Smooth muscle cell (in vitro differentiated cells): ENCODE data around the gene TERB1. TPM values are rescaled to one million over a fixed set of nuclear protein-coding genes. Genes with fewer than 3 reads are reported as not detected.
A peak's percentile ranks its signal among the peaks of the same experiment; 100 is the strongest.

Source experiments
- DNase-seq: peaks from one replicate; lab custom pipeline; 2025; ENCODE audit not compliant: unreplicated experiment; lab: John Stamatoyannopoulos, UW
- H2AFZ ChIP-seq: fragments of 200-600 bp; sonication (generic); 2 replicates; pipeline ENCODE4 v1.6.0; 2016; ENCODE audit warnings: antibody characterized with exemption, low read depth, mild to moderate bottlenecking
- H3F3A ChIP-seq: fragments of 200-600 bp; sonication (generic); 2 replicates; pipeline ENCODE4 v1.6.0; 2017; ENCODE audit warnings: antibody characterized with exemption, low read depth
- H3K27ac ChIP-seq: fragments of 200-600 bp; sonication (generic); 2 replicates; pipeline ENCODE4 v1.5.1; 2016; ENCODE audit warnings: low read depth, mild to moderate bottlenecking
- H3K27me3 ChIP-seq: fragments of 200-600 bp; sonication (generic); 2 replicates; pipeline ENCODE4 v1.6.1; 2016; ENCODE audit warnings: low read depth, mild to moderate bottlenecking
- H3K36me3 ChIP-seq: fragments of 200-600 bp; sonication (generic); 2 replicates; pipeline ENCODE4 v1.5.1; 2016; ENCODE audit warnings: low read depth
- H3K4me1 ChIP-seq: fragments of 200-600 bp; sonication (generic); 2 replicates; pipeline ENCODE4 v1.5.1; 2016; ENCODE audit warnings: low read depth
- H3K4me2 ChIP-seq: fragments of 200-600 bp; sonication (generic); 2 replicates; pipeline ENCODE4 v1.6.0; 2016; ENCODE audit warnings: mild to moderate bottlenecking
- H3K4me3 ChIP-seq: fragments of 200-600 bp; sonication (generic); 2 replicates; pipeline ENCODE4 v1.5.1; 2016; ENCODE audit warnings: mild to moderate bottlenecking
- H3K79me2 ChIP-seq: fragments of 200-600 bp; sonication (generic); 2 replicates; pipeline ENCODE4 v1.6.0; 2016; ENCODE audit warnings: low read depth, mild to moderate bottlenecking
- H3K9ac ChIP-seq: fragments of 200-600 bp; sonication (generic); 2 replicates; pipeline ENCODE4 v1.6.0; 2016; ENCODE audit warnings: low read depth
- H3K9me3 ChIP-seq: fragments of 200-600 bp; sonication (generic); replicated peaks from 2 replicates; pipeline ENCODE4 v1.5.1; 2016; ENCODE audit warnings: low read depth
- H4K20me1 ChIP-seq: fragments of 200-600 bp; sonication (generic); 2 replicates; pipeline ENCODE4 v1.6.0; 2016; ENCODE audit warnings: low read depth
- WGBS: methylation state at CpG from one replicate; pipeline ENCODE4 v1.1.7; 2016; ENCODE audit warnings: low lambda C conversion rate; 5-methylcytosine and 5-hydroxymethylcytosine counted together
- polyA plus RNA-seq: library from polyadenylated mRNA; unstranded; fragments of >200 nt; fragmentation: Nextera tagmentation; extraction: Ambion mirVana; gene quantifications from 2 replicates; pipeline ENCODE4 v1.2.1, GENCODE V29; 2016
- total RNA-seq: library from RNA; depleted of rRNA; stranded (reverse); fragments of >200 nt; gene quantifications from 2 replicates; pipeline ENCODE4 v1.2.3, GENCODE V29; 2014
- TF ChIP-seq, protein P1 (sequence below): fragments of 200-600 bp; sonication (generic); IDR thresholded peaks from 2 replicates; pipeline ENCODE4 v1.5.1; 2017; ENCODE audit warnings: borderline replicate concordance, mild to moderate bottlenecking, antibody characterized with exemption; ENCODE audit not compliant: insufficient read depth, poor library complexity, severe bottlenecking

The TERB1 gene
- total and polyA plus RNA-seq, 2 experiments from 2014 or later, result not detected

DNA sequence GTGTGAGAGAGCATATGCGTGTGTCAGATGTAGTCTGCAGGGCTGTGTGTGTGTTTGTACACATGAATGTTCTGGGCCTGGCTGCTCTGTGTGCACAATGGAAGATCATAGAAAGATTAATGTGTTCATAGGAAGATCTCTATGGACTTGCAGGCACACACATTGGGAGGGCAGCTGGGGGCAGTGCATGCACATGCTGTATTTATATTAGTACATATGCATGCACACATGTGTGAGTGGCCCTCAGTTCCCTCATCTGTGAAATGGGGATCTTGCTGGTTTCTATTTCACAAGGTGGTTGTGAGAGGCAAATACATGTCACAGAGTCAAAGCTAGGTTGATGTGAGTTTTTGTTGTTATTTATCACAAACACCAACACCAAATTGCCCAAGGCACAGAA is 44.9 kb upstream of the TERB1 start:
- Histone ChIP-seq H4K20me1 (no peaks in the 10 kb centered on the region), H3K4me3 (no peak overlapping the region), H3F3A (no peaks in the 10 kb centered on the region), H3K27ac (no peak overlapping the region), H3K9me3 (no peaks in the 10 kb centered on the region), H3K79me2 (no peaks in the 10 kb centered on the region), H2AFZ (no peak overlapping the region), H3K27me3 (peaks cover 76% of the 10 kb centered on the region), H3K36me3 (no peaks in the 10 kb centered on the region), H3K9ac (no peak overlapping the region), H3K4me1 (no peaks in the 10 kb centered on the region), H3K4me2 (no peak overlapping the region)
- DNase-seq, result no peak
- TF ChIP-seq, protein P1, sequence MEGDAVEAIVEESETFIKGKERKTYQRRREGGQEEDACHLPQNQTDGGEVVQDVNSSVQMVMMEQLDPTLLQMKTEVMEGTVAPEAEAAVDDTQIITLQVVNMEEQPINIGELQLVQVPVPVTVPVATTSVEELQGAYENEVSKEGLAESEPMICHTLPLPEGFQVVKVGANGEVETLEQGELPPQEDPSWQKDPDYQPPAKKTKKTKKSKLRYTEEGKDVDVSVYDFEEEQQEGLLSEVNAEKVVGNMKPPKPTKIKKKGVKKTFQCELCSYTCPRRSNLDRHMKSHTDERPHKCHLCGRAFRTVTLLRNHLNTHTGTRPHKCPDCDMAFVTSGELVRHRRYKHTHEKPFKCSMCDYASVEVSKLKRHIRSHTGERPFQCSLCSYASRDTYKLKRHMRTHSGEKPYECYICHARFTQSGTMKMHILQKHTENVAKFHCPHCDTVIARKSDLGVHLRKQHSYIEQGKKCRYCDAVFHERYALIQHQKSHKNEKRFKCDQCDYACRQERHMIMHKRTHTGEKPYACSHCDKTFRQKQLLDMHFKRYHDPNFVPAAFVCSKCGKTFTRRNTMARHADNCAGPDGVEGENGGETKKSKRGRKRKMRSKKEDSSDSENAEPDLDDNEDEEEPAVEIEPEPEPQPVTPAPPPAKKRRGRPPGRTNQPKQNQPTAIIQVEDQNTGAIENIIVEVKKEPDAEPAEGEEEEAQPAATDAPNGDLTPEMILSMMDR, result no peak
- WGBS, result 82% methylated on average over 1 of the region's 1 CpG

DNA sequence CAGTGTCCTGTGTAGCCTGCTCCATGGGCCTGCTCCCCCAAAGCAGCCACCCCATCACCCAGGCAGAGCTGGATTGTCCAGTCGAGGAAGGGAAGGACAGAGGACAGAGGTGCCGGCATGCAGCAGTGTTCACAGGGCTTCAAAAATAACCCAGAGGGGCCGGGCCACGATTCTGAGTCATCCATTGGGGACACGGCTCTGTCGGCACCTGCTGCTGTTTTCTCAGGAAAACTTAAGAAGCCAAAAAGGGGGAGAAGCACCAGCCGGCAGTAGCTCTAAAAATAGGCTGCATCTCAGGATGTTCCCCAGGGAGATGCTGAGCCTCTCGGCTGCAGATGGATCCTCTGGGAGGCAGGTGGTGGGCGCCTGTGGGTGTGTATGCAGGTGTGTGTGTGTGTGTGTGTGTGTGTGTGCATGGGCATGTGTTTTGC is 44.4 kb upstream of the TERB1 start:
- Histone ChIP-seq H3K4me2 (no peak overlapping the region), H3F3A (no peaks in the 10 kb centered on the region), H3K36me3 (no peaks in the 10 kb centered on the region), H3K4me3 (no peak overlapping the region), H4K20me1 (no peaks in the 10 kb centered on the region), H3K79me2 (no peaks in the 10 kb centered on the region), H3K9me3 (no peaks in the 10 kb centered on the region), H2AFZ (no peak overlapping the region), H3K9ac (no peak overlapping the region), H3K27ac (no peak overlapping the region), H3K4me1 (no peaks in the 10 kb centered on the region), H3K27me3 (peaks cover 80% of the 10 kb centered on the region)
- DNase-seq, result no peak
- TF ChIP-seq, protein P1, result no peak
- 67% methylated on average over 9 of the region's 9 CpGs for WGBS

DNA sequence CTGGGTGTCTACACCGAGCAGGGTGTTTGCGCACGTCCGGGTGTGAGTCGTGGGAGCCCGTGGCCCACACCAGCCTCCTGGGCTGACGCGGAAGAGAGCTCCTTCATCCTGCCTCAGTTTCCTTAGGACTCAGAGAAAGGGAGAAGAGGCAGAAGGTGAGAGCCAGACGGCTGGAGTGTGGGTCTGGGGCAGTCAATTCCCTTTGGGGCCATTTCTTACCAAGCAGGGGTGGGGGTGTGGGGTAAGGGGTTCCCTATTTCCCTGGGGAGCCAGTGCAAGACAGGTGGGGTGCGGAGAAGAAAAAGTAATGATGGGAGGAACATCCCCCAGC is 43.7 kb upstream of the TERB1 start:
- Histone ChIP-seq H3K4me3 (peak overlapping the region; percentile 50), H3F3A (no peaks in the 10 kb centered on the region), H3K9me3 (no peaks in the 10 kb centered on the region), H3K27ac (no peak overlapping the region), H3K79me2 (no peaks in the 10 kb centered on the region), H3K4me1 (no peaks in the 10 kb centered on the region), H2AFZ (no peak overlapping the region), H3K4me2 (peak overlapping the region; percentile 94), H3K9ac (no peak overlapping the region), H3K27me3 (peaks cover 87% of the 10 kb centered on the region), H4K20me1 (no peaks in the 10 kb centered on the region), H3K36me3 (no peaks in the 10 kb centered on the region)
- 44% methylated on average over 10 of the region's 10 CpGs for WGBS
- TF ChIP-seq, protein P1, result no peak
- DNase-seq, result no peak

DNA sequence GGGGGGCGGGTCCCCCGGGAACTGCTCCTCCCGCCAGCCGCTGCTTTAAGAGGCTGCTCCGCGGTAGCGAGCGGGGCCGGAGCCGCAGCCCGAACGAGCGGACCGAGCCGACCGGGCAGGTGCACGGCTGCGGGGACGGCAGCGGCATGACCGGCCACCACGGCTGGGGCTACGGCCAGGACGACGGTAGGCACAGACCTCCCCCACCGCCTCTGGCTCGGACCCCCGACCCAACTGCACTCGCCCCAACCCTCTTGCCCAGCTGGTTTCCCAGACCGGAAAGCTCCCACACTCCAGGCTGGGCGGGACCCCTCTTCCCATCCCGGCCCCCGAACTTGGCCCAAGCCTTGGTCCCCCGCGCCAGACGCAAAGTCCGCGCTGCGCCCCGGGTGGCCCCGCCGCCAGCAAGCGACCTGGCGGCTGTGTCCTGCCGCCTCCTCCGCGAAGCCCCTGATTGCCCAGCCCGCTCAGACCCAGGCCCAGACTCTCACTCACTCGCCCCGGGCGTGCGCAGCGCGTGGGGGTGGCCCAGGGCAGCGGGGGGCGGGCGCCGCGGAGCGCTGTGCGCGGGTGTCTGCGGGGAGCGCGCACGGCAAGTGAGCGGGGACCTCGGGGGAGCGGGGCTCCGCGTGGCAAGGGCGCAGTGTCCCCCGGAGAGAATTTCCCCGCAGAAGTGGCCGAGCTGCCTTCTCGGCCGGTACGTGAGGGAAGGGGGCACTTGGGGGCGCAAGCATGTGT is 43.1 kb upstream of the TERB1 start, which contains the start of gene CA7:
Gene CA7 (plus strand): TSS at position 73 of the 738 bp plus-strand sequence. CDS start 74 bp downstream, at position 147.
- Histone ChIP-seq H3K9ac (no peak within 1 kb of the TSS), H3K4me1 (no peaks in the 10 kb centered on the region), H3K4me3 (peak within 1 kb of the TSS; percentile 50), H2AFZ (no peak within 1 kb of the TSS), H3K27me3 (peaks cover 92% of the 10 kb centered on the region), H3F3A (no peaks in the 10 kb centered on the region), H3K79me2 (no peaks in the 10 kb centered on the region), H4K20me1 (no peaks in the 10 kb centered on the region), H3K4me2 (peak within 1 kb of the TSS; percentile 94), H3K36me3 (no peaks in the 10 kb centered on the region), H3K27ac (no peak within 1 kb of the TSS), H3K9me3 (no peaks in the 10 kb centered on the region)
- TF ChIP-seq, protein P1, result no peak
- no peak for DNase-seq
- WGBS, result 3% methylated on average over 61 of the region's 79 CpGs
